ENCODE measurements around the gene KRTAP5-5.
A peak's percentile ranks its signal among the peaks of the same experiment; 100 is the strongest.
"Not testable (repeated sequence)": the region's sequence is repeated elsewhere in the genome, so short reads cannot be mapped to it uniquely, and the experiment has no call there.

KRTAP5-5 gene

DNA sequence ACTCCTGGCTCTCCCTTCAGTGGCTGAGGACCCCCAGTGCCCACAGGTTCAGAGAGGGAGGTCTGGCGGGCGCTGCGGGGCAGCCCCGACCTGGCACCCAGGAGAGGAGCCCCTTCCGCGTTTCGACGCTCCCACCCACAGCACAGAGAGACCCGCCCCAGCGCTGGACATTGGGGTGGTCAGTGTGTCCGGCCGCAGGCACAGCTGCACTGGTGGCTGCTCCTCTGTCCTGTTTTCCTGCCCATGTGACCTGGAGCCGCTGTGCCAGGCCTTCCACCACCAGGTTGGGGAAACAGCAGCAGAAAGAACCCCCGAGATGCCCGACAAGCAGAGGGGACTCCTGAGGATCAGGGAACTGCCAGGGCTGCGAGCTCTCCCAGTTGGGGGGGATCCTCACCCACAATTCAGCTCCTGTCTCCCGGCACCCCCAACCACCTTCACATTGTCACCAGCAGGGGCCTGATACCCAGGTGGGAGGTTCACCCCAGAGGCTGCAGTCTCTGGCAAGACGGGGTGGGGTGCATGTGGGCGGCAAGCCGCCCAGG is 13.6 kb downstream of the KRTAP5-5 start:
- DNase-seq = no peak

DNA sequence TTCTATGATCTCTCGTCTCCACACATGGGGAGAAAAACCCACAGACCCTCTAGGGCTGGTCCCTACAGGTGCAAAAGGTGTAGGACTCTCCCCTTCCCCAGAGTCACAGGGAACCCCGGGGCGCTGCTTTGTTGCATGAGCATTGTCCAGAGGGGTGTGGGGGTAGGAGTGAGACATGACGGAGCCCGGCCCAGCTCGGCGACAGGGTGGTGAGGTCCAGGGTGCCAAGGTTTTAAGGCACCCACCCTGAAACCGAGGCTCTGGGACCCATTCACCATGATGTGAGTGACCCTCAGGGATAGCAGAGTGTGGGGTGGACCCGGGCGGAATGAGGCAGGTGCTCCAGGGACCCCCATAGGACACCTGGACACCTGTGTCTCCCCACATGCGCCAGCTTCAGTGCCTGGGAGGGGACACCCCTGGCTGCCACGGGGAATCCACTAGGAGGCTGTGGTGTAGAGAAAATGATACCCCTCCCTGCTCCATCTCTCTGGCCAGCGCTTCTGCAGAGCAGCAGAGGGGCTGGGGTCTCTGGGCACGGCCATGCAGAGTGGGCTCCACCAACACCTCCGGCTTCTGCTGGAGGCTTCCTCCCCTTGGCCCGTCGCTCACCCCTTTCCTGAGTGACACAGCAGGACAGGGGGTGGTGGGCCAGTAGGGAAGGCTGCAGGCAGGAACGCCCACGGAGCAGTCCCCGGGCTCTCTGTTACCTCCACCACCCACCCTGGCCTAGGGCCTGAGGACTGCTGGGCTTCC is 15.2 kb downstream of the KRTAP5-5 start:
- DNase-seq = no peak

GRCh38 chr11:1645357-1645821 is 15.8 kb downstream of the KRTAP5-5 start:
- DNase-seq = no peak

GRCh38 chr11:1646540-1646939 is 17.0 kb downstream of the KRTAP5-5 start:
- not testable (repeated sequence) for DNase-seq

DNA sequence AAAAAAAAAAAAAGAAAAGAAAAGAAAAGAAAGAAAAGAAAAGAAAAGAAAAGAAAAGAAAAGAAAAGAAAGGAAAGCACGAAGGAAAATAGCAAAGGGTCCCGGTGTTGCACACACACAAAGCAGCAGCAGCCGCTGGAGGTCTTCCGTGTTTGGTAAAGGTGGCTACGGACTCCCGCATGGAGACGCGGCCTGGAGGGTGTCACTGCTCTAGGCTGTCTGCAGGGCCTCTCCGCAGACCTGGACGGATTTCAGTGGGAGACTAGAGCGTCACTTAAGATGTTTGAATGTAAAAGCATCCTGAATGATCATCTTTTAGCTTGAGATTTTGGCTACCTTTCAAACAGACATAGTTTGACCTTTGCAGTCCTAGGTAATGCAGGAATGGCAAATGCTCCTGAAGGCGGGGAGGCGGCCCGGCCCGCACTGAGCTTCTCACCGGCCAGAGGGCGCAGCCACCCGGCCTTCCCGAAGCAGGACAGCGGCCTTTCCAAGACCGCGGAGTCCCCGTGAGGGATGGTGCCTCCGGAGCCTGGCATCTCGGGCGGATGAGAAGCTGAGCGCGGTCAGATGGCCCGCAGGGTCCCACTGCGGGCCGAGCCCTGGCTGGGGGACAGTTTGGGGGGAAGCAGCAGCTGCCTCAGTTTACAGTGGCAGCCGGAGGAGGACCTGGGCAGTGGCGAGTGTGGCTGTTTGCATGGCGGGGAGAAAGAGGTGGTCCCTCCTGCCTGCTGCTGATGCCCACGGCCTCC is 18.5 kb downstream of the KRTAP5-5 start:
- no peak for DNase-seq

GRCh38 chr11:1648653-1649420 is 19.3 kb downstream of the KRTAP5-5 start:
- no peak for DNase-seq

- DNase-seq = no peak
These were observed 20.7 kb downstream of the KRTAP5-5 start for GRCh38 chr11:1650034-1650917.

- no peak for DNase-seq
These were observed 21.3 kb downstream of the KRTAP5-5 start for GRCh38 chr11:1650918-1651262.

DNA sequence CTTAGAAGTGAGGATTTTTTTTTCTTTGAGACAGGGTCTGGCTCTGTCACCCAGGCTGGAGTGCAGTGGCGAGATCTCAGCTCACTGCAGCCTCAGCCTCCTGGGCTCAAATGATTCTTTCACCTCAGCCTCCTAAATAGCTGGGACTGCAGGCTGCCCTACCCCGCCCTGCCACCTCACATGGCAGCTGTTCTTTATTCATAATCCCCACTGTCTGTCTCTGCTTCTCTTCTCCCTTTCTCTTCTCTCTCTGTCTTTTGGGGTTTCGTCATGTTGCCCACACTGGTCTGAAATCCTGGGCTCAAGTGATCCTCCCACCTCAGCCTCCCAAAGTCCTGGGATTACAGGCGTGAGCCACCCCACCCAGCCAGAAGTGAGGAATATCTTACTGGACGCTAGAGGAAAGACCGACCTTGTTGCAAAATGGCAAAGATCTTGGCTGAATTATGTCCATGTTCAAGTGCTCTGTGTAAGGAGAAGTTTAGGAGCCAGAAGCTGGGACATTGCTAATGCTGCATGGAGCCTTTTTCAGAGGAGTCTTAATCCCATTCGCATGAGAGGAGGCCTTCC is 21.9 kb downstream of the KRTAP5-5 start:
- no peak for DNase-seq

DNA sequence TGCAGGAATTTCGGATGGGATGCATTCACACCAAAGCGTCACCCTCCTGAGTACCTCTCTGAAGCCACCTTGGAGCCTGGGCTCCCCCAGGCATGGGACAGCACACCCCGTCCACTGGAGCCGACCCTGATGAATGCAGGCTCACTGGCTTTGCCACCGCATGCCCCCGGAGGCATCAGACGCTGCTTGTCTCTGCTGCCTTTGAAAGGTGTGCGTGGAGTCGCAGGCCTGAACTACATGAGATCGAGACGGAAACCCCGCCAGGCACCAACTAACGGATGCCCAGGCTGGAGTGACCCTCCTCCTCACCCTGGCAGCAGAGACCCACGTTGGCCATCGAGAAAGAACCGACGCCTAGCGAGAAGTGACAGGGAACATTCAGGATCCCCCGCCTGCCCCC is 22.5 kb downstream of the KRTAP5-5 start:
- no peak for DNase-seq

DNA sequence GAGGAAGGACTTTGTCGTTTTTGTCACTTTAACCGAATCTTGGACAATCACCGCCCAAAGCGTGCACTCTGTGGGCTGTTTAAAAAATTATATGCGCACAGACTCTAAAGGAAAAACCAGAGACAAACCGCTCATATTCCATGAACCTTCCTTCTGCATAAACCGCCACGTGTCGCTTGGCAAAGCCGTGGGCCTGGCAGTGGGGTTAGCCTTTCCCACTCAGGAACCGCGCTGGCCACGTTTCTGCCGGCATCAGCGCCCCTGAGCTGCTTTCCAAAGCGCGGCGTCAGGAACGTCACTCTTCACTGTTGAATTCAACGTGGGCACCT is 22.8 kb downstream of the KRTAP5-5 start:
- no peak for DNase-seq

DNA sequence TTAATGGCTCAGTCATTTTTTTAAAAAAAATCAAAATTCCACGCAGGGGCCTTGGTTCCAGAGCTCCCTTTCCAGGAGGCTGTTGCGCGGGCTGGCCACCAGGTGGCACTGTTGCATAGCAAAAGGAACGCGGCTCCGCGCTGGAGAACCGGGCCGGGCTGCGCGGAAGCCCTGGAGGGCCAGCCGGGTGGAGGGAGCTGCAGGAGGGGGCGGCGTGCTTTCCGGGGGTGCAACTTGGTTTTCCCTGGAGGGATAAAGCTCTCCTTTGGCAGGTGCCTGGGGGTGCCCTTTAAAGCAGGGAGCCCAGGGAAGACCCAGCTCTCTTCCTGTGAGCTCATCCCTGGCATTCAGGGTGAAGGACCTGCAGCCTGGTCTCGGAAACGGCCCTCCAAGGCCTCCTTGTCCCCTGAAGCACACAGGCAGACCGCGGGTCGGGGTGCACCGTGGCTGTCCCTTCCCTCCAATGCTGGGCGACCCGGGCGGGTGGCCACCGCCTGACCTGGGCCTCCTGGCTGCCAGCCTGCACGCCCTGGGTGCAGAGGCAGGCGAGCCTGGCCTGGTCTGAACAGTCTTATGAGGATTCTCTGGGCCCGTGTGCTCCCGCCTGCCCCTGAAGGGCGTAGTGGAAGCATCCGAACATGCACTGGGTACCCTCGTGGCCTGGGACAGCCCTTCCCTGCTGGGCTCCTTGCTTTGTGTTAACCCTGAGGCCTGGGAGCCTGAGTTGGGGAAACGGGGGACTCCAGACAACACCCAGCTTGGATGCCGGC is 23.4 kb downstream of the KRTAP5-5 start:
- peak; percentile 75 for DNase-seq

DNA sequence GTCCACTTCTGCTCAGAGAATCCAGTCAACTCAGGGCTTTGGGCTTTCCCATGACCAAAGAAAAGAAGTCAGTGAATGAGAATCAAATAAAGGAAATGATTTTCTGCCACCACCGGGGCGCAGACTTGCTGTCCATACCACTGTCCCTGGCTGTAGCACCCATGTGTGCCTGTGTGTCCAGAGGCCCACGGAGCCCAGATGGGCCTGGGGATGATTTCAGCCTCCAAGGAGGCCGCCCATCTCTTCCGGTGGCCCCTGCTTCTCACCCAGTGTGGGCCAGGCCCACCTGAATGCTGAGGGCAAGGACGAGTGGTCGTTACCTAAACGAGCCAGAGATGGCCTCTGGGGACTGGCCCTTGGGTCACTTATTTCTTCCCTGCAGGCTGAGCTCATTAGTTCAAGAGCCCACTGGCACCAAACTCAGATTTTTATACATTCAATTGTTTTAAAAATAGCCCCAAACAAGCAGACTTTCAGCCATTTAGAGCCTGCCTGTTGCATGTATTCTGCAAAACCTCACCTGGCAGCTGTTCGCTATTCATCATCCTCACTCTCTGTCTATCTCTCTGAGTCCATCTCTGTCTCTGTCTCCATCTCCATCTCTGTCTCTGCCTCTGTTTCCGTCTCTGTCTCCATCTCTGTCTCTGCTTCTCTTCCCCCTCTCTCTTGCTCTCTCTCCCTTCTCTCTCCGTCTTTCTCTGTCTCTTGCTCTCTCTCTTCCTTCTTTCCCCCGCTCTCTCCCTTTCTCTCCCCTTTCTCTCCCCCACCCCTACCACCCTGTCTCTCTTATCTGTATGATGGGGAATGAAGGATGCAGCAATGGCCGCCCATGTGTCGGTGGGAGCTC is 24.2 kb downstream of the KRTAP5-5 start:
- DNase-seq = no peak

DNA sequence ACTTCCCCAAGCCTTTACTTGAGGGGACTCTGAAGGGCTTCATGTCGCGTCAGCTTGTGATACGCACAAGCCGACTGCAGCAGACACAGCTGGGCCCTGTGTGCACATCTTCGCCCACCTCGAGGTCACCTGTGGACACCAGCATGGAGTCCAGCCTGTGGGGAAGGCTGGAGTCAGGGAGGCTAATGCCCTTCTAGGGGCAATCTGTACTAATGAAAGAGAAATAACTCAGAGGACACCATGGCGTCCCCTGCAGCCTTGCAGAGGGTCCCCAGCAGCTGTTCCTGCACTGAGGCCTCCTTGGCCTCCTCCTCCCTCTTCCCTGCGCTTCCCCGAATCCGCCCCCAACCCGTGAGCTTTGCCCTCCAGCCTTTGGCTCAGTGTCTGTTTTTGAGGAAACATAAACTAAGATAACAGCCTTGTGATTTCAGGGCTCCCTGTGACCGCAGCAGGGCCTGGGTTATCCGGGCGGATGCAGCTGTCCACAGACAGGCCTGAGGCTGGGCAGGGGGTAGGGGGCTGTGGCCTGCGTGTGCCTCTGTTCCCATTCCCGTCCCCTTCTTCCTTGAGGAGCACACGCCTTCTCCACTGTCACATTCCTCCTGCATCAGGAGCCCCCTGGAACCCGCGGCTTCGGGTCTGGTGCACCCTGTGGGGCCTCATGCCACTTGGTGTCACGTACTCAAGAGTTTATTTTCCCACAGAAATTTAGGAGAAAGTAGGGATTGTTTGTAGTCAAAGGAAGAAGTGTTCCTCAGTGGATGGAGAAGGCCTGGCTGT is 25.0 kb downstream of the KRTAP5-5 start:
- no peak for DNase-seq

- DNase-seq = no peak
These were observed 25.8 kb downstream of the KRTAP5-5 start for GRCh38 chr11:1655168-1656060.

DNA sequence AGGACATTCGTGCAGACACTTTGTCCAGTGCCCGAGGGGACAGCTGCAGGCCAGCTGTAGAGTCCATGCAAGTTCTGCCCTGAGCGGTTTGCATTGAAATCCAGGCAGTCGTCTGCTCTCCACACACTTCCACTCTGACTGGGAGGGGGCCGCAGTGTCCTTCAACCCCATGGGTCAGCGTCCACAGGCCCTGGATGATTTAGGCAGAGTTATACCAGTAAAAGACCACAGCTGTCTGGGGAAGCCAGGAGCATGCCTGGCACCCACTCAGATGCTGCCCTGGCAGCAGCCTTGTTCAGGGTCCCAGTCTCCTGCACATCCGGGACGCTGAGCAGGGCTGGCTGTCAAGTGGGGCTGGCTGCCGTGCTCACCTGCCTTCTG is 26.5 kb downstream of the KRTAP5-5 start:
- no peak for DNase-seq

DNA sequence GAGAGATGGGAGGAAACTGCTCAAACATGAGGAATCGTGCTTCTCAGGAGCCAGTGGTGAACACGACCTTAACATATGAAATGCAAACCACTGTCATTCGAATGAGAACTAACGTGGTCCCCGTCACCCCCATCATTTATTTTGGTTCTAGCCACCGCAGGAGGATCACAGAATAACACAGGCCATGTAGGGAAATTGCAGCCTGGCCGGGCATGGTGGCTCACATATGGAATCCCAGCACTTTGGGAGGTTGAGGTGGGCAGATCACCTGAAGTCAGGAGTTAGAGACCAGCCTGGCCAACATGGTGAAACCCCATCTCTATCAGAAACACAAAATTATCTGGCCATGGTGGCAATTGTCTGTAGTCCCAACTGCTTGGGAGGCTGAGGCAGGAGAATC is 27.1 kb downstream of the KRTAP5-5 start:
- DNase-seq = no peak

- DNase-seq = no peak
These were observed 29.9 kb downstream of the KRTAP5-5 start for GRCh38 chr11:1659506-1659905.

All from CD4-positive, alpha-beta T cell treated with Interleukin-10 for 1 hour (primary cell).